Measurements from ENCODE around the gene UBL4B.

The UBL4B gene

GRCh38 chr1:110085671-110086070 lies 26.6 kb upstream of the UBL4B start:
- TF ChIP-seq CTCF (IDR thresholded peaks at IDR 0.05; ENCODE audit: insufficient read depth, missing control alignments): no peak
- no peak for DNase-seq (ENCODE audit: insufficient read length, low spot score)
- no peak for FAIRE-seq

GRCh38 chr1:110086961-110087360 lies 25.3 kb upstream of the UBL4B start:
- no peak for DNase-seq (ENCODE audit: insufficient read length, low spot score)
- TF ChIP-seq CTCF (IDR thresholded peaks at IDR 0.05; ENCODE audit: insufficient read depth, missing control alignments): no peak
- no peak for FAIRE-seq

- FAIRE-seq (no peak), DNase-seq (ENCODE audit: insufficient read length, low spot score) (peak; percentile 67)
- peak; percentile 62 for TF ChIP-seq CTCF (IDR thresholded peaks at IDR 0.05; ENCODE audit: insufficient read depth, missing control alignments)
These were observed 24.2 kb upstream of the UBL4B start for GRCh38 chr1:110087812-110088738.

- DNase-seq (ENCODE audit: insufficient read length, low spot score): no peak
- no peak for FAIRE-seq
- TF ChIP-seq CTCF (IDR thresholded peaks at IDR 0.05; ENCODE audit: insufficient read depth, missing control alignments): no peak
These were observed 23.4 kb upstream of the UBL4B start for GRCh38 chr1:110088739-110089316.

GRCh38 chr1:110089561-110090275 lies 22.5 kb upstream of the UBL4B start:
- no peak for FAIRE-seq
- DNase-seq (ENCODE audit: insufficient read length, low spot score): no peak
- TF ChIP-seq CTCF (IDR thresholded peaks at IDR 0.05; ENCODE audit: insufficient read depth, missing control alignments): no peak

GRCh38 chr1:110091381-110091780 lies 20.9 kb upstream of the UBL4B start:
- TF ChIP-seq CTCF (IDR thresholded peaks at IDR 0.05; ENCODE audit: insufficient read depth, missing control alignments): no peak
- DNase-seq (ENCODE audit: insufficient read length, low spot score) (no peak), FAIRE-seq (no peak)

Measured in D721Med (cell line).